ENCODE measurements around the gene OR4C12.
"Not testable (repeated sequence)": the region's sequence is repeated elsewhere in the genome, so short reads cannot be mapped to it uniquely, and the experiment has no call there.

The OR4C12 gene

GRCh38 chr11:49982435-49982834, at the start of gene OR4C12:
TSS of gene OR4C12 (minus strand) at chr11:49982535. CDS start at chr11:49982501, 34 bp downstream.
- DNase-seq (ENCODE audit: low spot score) = not testable (repeated sequence)

- DNase-seq (ENCODE audit: low spot score) = no peak
These were observed 47.9 kb upstream of the OR4C12 start for GRCh38 chr11:50030193-50030592.

- peak; percentile 59 for DNase-seq (ENCODE audit: low spot score)
These were observed 13.2 kb upstream of the OR4C12 start for GRCh38 chr11:49995565-49995964.

GRCh38 chr11:49973439-49973838, 8.9 kb downstream of the OR4C12 start:
- not testable (repeated sequence) for DNase-seq (ENCODE audit: low spot score)

GRCh38 chr11:49952091-49952490, 30.2 kb downstream of the OR4C12 start, which contains the start of gene OR4C13:
TSS of gene OR4C13 (plus strand) at chr11:49952391. CDS start at chr11:49952423, 32 bp downstream.
- DNase-seq (ENCODE audit: low spot score) = no peak

GRCh38 chr11:49948701-49949100, 33.6 kb downstream of the OR4C12 start:
- not testable (repeated sequence) for DNase-seq (ENCODE audit: low spot score)
